ENCODE data around the gene IRF6. TPM values are rescaled to one million over a fixed set of nuclear protein-coding genes. Genes with fewer than 3 reads are reported as not detected.
A peak's percentile ranks its signal among the peaks of the same experiment; 100 is the strongest.

The IRF6 gene
- total and polyA plus RNA-seq, 11 donors, result 1.5 to 99.4 (median 41.9) TPM

GRCh38 chr1:209789245-209789644 lies 16.7 kb downstream of the IRF6 start:
- ATAC-seq (no peak), DNase-seq (no peak)
- H3K4me3 ChIP-seq, result no peak overlapping the region
- peaks cover 0 to 37% (median 10%) of the 10 kb centered on the region in 12 donors for H3K4me1 ChIP-seq
- no peaks in the 10 kb centered on the region for H3K9me3 ChIP-seq
- peaks cover 0 to 52% (median 3%) of the 10 kb centered on the region in 9 donors for H3K36me3 ChIP-seq
- H3K27ac ChIP-seq, result no peak overlapping the region
- intact Hi-C loops (cut with DNase I), result loop anchor here in 1 of 10 donors (5.0 kb wide), 1 partner anchor 38 kb away; the partner anchor contains the start of gene UTP25
- TF ChIP-seq CTCF (IDR thresholded peaks at IDR 0.05) (no peak), POLR2A (IDR thresholded peaks at IDR 0.05) (no peak)
- no peaks in the 10 kb centered on the region for H3K27me3 ChIP-seq
- 71 to 94% (median 79%) methylated on average over 1 of the region's 1 CpG for WGBS, 4 donors

DNA sequence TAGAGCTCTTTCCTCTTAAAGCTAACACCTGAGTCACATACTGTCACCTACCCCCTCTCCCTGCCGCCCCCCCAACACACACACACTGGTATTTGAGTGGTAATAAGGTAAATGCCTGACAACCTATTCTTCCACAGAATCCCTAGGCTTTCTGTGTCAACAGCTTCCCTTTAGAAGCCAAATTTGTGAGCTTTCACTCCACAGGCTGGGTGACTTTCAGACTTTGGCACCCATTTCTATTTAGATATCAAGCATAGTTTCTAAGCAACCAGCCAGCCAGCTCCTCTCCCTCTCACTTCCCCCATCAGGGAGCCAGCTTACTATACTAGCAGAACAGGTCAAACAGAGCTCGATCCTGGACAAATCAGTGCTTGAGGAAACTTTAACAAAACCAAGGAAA lies 18.4 kb downstream of the IRF6 start:
- Histone ChIP-seq H3K9me3 (no peaks in the 10 kb centered on the region), H3K27ac (peak overlapping the region; percentile 58 to 90 (median 82)), H3K36me3 (peaks cover 0 to 39% (median 3%) of the 10 kb centered on the region in 9 donors), H3K27me3 (no peaks in the 10 kb centered on the region), H3K4me3 (no peak overlapping the region), H3K4me1 (peaks cover 4 to 49% (median 20%) of the 10 kb centered on the region in 12 donors)
- DNase-seq (peak in 3 of 5 donors; percentile 52 to 57 (median 55)), ATAC-seq (peak; percentile 49 to 73 (median 64))
- TF ChIP-seq POLR2A (IDR thresholded peaks at IDR 0.05) (no peak), CTCF (IDR thresholded peaks at IDR 0.05) (no peak)
- 38 to 51% (median 47%) methylated on average over 2 of the region's 2 CpGs for WGBS, 4 donors
- intact Hi-C loops (cut with DNase I), result loop anchor here in 1 of 10 donors (5.0 kb wide), 1 partner anchor 40 kb away; the partner anchor contains the start of gene UTP25

GRCh38 chr1:209786146-209786545 lies 19.8 kb downstream of the IRF6 start:
- Histone ChIP-seq H3K27me3 (no peaks in the 10 kb centered on the region), H3K9me3 (no peaks in the 10 kb centered on the region), H3K36me3 (peaks cover 0 to 27% (median 3%) of the 10 kb centered on the region in 9 donors), H3K4me1 (peaks cover 4 to 49% (median 20%) of the 10 kb centered on the region in 12 donors), H3K4me3 (no peak overlapping the region), H3K27ac (peak overlapping the region in 11 of 12 donors; percentile 18 to 90 (median 82))
- TF ChIP-seq POLR2A (IDR thresholded peaks at IDR 0.05) (no peak), CTCF (IDR thresholded peaks at IDR 0.05) (no peak)
- WGBS, 4 donors, result 37 to 61% (median 55%) methylated on average over 4 of the region's 4 CpGs
- ATAC-seq, result no peak
- intact Hi-C loops (cut with DNase I), result loop anchor here in 1 of 10 donors (5.0 kb wide), 1 partner anchor 41 kb away; the partner anchor contains the start of gene UTP25
- no peak for DNase-seq

- peaks cover 0 to 23% (median 3%) of the 10 kb centered on the region in 9 donors for H3K36me3 ChIP-seq
- H3K9me3 ChIP-seq, result no peaks in the 10 kb centered on the region
- intact Hi-C loops (cut with DNase I), result loop anchor here in 3 of 10 donors (2.0 to 5.0 kb wide), 3 partner anchors 37 to 42 kb away; partner anchors contain the start of gene UTP25 (in 2 of the 3)
- no peak overlapping the region for H3K4me3 ChIP-seq
- no peak for DNase-seq
- H3K27ac ChIP-seq, result peak overlapping the region in 11 of 12 donors; percentile 35 to 94 (median 86)
- ATAC-seq, result no peak
- TF ChIP-seq CTCF (IDR thresholded peaks at IDR 0.05), result no peak
- no peak for TF ChIP-seq POLR2A (IDR thresholded peaks at IDR 0.05)
- H3K27me3 ChIP-seq, result no peaks in the 10 kb centered on the region
- H3K4me1 ChIP-seq, result peaks cover 4 to 49% (median 20%) of the 10 kb centered on the region in 12 donors
- WGBS, 4 donors, result 90 to 94% (median 94%) methylated on average over 4 of the region's 4 CpGs
Observed at GRCh38 chr1:209785592-209785991, 20.4 kb downstream of the IRF6 start.
